ENCODE data around the gene BRIX1. TPM values are rescaled to one million over a fixed set of nuclear protein-coding genes. Genes with fewer than 3 reads are reported as not detected.
"Not testable (repeated sequence)": the region's sequence is repeated elsewhere in the genome, so short reads cannot be mapped to it uniquely, and the experiment has no call there.

Gene BRIX1
- total RNA-seq, 1 experiment from 2014 or later = 47.0 TPM

DNA sequence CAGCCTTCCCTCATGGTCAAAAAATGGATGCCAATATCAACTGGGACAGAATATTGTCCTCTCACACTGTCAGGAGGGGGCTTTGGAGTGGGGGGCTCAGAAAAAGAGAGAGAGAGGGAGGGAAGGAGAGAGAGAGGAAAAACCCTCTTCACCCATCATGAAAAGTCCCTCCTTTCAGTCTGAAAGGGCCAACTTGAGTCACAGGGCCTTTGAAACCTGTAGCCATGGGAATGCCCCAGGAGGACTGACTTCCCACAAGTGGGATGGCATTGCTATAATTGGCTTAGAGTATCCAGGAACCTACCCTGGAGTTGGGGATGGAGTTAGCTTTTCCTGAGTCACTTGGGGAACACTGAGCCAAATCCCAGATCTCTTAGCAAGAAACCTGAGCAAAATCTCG, 55.0 kb downstream of the BRIX1 start:
- BruUV-seq (replicated peaks) = no TSS peak
- CTCF ChIA-PET = interaction anchor here (0.7 kb wide), 1 partner anchor 283 kb away, joined by 3 read pairs; no protein-coding TSS in a partner anchor
- intact Hi-C loops (cut with micrococcal nuclease; ENCODE audit: unreplicated experiment) = no loop called here
- H3K36me3 Mint-ChIP-seq (ENCODE audit: insufficient read depth, unreplicated experiment) = no peaks in the 10 kb centered on the region
- no peaks in the 10 kb centered on the region for H3K27me3 Mint-ChIP-seq (ENCODE audit: unreplicated experiment)
- DNase-seq = no peak
- H3K4me3 Mint-ChIP-seq (ENCODE audit: low read depth, unreplicated experiment) = no peak overlapping the region
- TF ChIP-seq, protein P1, sequence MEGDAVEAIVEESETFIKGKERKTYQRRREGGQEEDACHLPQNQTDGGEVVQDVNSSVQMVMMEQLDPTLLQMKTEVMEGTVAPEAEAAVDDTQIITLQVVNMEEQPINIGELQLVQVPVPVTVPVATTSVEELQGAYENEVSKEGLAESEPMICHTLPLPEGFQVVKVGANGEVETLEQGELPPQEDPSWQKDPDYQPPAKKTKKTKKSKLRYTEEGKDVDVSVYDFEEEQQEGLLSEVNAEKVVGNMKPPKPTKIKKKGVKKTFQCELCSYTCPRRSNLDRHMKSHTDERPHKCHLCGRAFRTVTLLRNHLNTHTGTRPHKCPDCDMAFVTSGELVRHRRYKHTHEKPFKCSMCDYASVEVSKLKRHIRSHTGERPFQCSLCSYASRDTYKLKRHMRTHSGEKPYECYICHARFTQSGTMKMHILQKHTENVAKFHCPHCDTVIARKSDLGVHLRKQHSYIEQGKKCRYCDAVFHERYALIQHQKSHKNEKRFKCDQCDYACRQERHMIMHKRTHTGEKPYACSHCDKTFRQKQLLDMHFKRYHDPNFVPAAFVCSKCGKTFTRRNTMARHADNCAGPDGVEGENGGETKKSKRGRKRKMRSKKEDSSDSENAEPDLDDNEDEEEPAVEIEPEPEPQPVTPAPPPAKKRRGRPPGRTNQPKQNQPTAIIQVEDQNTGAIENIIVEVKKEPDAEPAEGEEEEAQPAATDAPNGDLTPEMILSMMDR (IDR thresholded peaks at IDR 0.05; ENCODE audit: unreplicated experiment) = no peak
- peaks cover 10% of the 10 kb centered on the region for H3K4me1 Mint-ChIP-seq (ENCODE audit: low read depth, unreplicated experiment)
- no peak overlapping the region for H3K27ac Mint-ChIP-seq (ENCODE audit: unreplicated experiment)
- peaks cover 5% of the 10 kb centered on the region for H3K9me3 Mint-ChIP-seq (ENCODE audit: low read depth, unreplicated experiment)

DNA sequence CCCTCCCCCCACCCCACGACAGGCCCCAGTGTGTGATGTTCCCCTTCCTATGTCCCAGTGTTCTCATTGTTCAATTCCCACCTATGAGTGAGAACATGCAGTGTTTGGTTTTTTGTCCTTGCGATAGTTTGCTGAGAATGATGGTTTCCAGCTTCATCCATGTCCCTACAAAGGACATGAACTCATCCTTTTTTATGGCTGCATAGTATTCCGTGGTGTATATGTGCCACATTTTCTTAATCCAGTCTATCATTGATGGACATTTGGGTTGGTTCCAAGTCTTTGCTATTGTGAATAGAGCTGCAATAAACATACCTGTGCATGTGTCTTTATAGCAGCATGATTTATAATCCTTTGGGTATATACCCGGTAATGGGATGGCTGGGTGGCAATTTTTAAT, 56.1 kb downstream of the BRIX1 start:
- H3K27me3 Mint-ChIP-seq (ENCODE audit: unreplicated experiment); H3K9me3 Mint-ChIP-seq (ENCODE audit: low read depth, unreplicated experiment); H3K36me3 Mint-ChIP-seq (ENCODE audit: insufficient read depth, unreplicated experiment); DNase-seq; BruUV-seq (replicated peaks); intact Hi-C loops (cut with micrococcal nuclease; ENCODE audit: unreplicated experiment); H3K4me3 Mint-ChIP-seq (ENCODE audit: low read depth, unreplicated experiment); H3K4me1 Mint-ChIP-seq (ENCODE audit: low read depth, unreplicated experiment); CTCF ChIA-PET; H3K27ac Mint-ChIP-seq (ENCODE audit: unreplicated experiment): not testable (repeated sequence)

Other genes with a start within 250 kb of the BRIX1 start
- gene TTC23L, start 76.5 kb upstream of the BRIX1 start, total RNA-seq (2022) = 0.54 and 0.76 TPM in 2 replicates
- 24.2 and 28.7 TPM in 2 replicates for gene RAD1, start 207 bp upstream of the BRIX1 start, total RNA-seq (2022)
- gene DNAJC21, start 13.8 kb downstream of the BRIX1 start, total RNA-seq (2022) = 56.2 and 56.8 TPM in 2 replicates
- not detected in 2 replicates for gene AGXT2, start 132.2 kb downstream of the BRIX1 start, total RNA-seq (2022)

Measured in Calu3 (cell line).